GM18517 (cell line): ENCODE results near the gene SH2D1A.
"Not testable (repeated sequence)": the region's sequence is repeated elsewhere in the genome, so short reads cannot be mapped to it uniquely, and the experiment has no call there.

Source experiments
- ATAC-seq: cut with Tn5 transposase; IDR thresholded peaks from one replicate; pipeline ENCODE4 v1.9.1; 2021; ENCODE audit warnings: mild to moderate bottlenecking, moderate library complexity; ENCODE audit not compliant: unreplicated experiment

SH2D1A gene

GRCh38 chrX:124346117-124346876 lies at the start of gene SH2D1A:
TSS of gene SH2D1A (plus strand) at chrX:124346563. CDS start at chrX:124346643, 80 bp downstream.
- ATAC-seq, result no peak

- ATAC-seq, result not testable (repeated sequence)
Observed at GRCh38 chrX:124299323-124299722, 47.0 kb upstream of the SH2D1A start.

- no peak for ATAC-seq
Observed at GRCh38 chrX:124300405-124300804, 46.0 kb upstream of the SH2D1A start.

GRCh38 chrX:124307253-124307907 lies 39.0 kb upstream of the SH2D1A start:
- ATAC-seq, result no peak

GRCh38 chrX:124325732-124326131 lies 20.6 kb upstream of the SH2D1A start:
- ATAC-seq, result no peak

- no peak for ATAC-seq
Observed at GRCh38 chrX:124328765-124329164, 17.6 kb upstream of the SH2D1A start.

GRCh38 chrX:124332481-124333424 lies 13.6 kb upstream of the SH2D1A start, which contains the start of gene TEX13D:
TSS of gene TEX13D (plus strand) at chrX:124332660. CDS start at chrX:124332918, 258 bp downstream.
- ATAC-seq, result no peak

GRCh38 chrX:124333862-124334261 lies 12.5 kb upstream of the SH2D1A start:
- no peak for ATAC-seq

GRCh38 chrX:124334555-124334954 lies 11.8 kb upstream of the SH2D1A start:
- not testable (repeated sequence) for ATAC-seq

GRCh38 chrX:124335598-124335997 lies 10.8 kb upstream of the SH2D1A start:
- ATAC-seq, result no peak

- ATAC-seq, result no peak
Observed at GRCh38 chrX:124337916-124338315, 8.4 kb upstream of the SH2D1A start.

- ATAC-seq, result no peak
Observed at GRCh38 chrX:124338733-124339514, 7.4 kb upstream of the SH2D1A start.

GRCh38 chrX:124341396-124342132 lies 4.8 kb upstream of the SH2D1A start:
- ATAC-seq, result no peak

GRCh38 chrX:124342174-124342867 lies 4.0 kb upstream of the SH2D1A start:
- no peak for ATAC-seq

- no peak for ATAC-seq
Observed at GRCh38 chrX:124343016-124343415, 3.3 kb upstream of the SH2D1A start.

GRCh38 chrX:124344246-124344645 lies 2.1 kb upstream of the SH2D1A start:
- no peak for ATAC-seq

- no peak for ATAC-seq
Observed at GRCh38 chrX:124346877-124347241, 496 bp downstream of the SH2D1A start.

GRCh38 chrX:124347242-124347641 lies 879 bp downstream of the SH2D1A start:
- no peak for ATAC-seq

GRCh38 chrX:124348182-124348581 lies 1.8 kb downstream of the SH2D1A start:
- ATAC-seq, result no peak
